Stimulated activated CD4-positive, alpha-beta T cell treated with anti-CD3 and anti-CD28 coated beads, Interleukin-2, amount 100 ng/mL, for 4 hours (primary cell): ENCODE results near the gene GSDME.
A peak's percentile ranks its signal among the peaks of the same experiment; 100 is the strongest.

Experiments
- DNase-seq: peaks from one replicate; pipeline ENCODE4 v3.0.0-alpha.2; 2020; ENCODE audit warnings: low read depth

Gene GSDME

GRCh38 chr7:24704311-24704710 is 53.0 kb downstream of the GSDME start:
- no peak for DNase-seq

DNA sequence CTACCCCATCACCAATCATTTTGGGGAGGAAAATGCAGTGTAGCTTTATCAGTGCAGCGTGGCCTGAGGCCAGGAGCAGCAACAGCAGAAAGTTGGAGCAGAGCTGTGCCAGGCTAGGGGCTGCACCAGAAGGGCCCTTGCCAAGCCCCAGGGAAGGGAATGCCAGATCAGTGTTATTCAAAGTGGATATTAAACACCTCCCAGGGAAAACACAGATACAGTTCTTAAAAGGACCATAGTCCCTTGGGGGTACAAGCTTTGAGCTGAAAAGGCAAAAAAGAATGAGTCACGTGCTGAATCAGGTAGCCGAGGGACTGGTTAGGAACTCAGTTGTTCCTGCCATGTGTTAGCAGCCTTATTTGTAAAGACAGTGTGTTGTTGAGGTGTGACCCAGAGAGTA is 54.0 kb downstream of the GSDME start:
- no peak for DNase-seq

DNA sequence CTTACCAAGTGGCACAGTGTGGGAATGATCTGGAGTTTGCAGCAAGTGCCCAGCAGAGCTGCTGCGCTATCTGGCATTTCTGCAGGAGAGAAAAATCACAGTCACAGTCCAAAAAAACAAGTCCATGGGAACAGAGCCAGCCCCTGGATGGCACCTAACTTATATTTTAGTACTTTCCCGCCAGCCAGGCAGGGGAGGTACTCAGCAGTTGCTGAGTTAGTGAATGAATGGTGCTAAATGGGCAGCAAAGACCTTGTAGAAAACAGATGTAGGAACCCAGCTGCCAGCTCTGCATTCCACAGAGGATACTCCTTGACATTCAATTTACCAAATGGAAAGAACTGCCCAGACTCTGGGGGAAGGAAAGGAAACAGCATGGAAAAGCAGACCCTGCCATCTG is 54.5 kb downstream of the GSDME start:
- DNase-seq: no peak

DNA sequence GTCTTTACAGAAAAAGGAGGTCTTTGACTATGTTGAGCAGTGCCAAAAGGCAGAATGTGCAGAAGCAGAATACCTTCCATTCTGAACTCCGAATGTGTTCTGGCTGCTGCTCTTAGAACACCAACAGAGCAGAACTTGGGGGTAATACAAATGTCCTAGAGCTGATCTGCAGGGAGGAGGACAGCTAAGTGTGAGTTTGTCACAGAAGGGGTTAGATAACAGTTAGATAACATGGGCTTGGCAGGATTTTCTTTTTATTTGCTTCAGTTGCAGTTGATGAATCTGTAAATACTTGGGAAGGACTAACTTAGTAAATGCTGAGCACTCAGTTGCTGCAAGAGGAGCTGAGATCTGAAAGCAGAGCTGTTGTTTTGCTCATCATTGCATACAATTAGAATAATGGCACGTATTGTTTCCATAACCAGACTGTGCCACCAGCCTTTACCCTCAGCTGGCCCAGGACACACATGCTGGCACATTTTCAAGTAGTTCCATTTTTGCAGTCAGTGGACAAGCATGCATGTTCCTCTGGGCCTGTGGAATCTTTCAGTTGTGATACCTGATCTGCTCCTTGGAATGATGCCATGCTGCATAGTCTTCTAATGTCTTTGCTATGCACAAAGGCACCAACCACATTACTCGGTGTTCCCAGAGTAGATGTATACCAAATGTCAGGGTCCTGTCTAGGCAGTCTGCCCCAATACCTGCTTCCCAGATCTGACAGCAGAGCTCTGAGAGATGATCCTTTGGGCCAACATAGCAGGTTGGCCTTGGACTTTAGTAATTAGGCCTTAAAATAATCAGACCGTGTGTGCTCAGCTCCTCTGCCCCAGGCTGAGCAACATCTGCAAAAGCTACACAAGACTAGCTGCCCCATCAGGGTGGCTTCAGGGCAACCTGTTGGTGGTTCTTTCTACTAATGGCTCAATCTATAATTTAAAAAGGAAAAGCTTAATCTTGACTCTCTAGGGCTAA is 55.7 kb downstream of the GSDME start:
- DNase-seq: no peak

- no peak for DNase-seq
These were observed 56.6 kb downstream of the GSDME start for GRCh38 chr7:24700521-24701260.

- DNase-seq: no peak
These were observed 58.6 kb downstream of the GSDME start for GRCh38 chr7:24698531-24699266.

- DNase-seq: no peak
These were observed 59.8 kb downstream of the GSDME start for GRCh38 chr7:24697416-24697815.

GRCh38 chr7:24692592-24692991 is 64.7 kb downstream of the GSDME start:
- DNase-seq: no peak

- no peak for DNase-seq
These were observed 67.0 kb downstream of the GSDME start for GRCh38 chr7:24690251-24690650.

DNA sequence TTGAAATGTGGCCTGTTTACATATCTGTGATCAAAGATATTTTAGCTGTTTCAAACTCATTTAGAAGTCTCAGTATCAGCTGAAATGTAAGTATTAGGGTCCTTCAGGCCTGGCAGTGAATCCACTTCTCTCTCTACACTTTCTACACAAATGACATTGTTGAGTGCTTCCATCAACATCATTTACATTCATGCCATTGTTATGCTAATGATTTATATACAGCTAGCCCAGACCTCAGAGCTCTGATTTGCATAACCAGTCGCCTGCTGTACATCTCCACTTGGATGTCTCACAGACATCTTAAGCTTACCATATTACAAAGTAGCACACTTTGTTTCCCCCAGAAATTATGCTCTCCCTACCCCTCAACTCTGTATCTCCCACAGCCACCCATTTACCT is 71.6 kb downstream of the GSDME start:
- no peak for DNase-seq

DNA sequence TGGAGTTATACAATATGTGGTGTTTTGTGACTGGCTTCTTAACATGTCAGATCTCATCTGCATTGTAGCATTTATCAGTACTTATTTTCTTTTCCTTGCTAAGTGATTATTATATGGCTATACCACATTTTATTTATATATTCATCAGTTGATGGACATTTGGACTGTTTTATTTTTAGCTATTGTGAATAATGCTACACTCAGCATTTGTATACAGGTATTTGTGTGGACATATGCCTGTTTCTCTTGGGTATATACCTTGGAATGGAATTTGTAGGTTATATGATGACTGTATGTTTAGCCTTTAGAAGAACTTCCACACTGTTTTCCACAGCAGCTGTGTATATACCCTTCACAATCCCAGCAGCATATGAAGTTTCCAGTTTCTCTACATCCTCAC is 86.5 kb downstream of the GSDME start:
- no peak for DNase-seq

DNA sequence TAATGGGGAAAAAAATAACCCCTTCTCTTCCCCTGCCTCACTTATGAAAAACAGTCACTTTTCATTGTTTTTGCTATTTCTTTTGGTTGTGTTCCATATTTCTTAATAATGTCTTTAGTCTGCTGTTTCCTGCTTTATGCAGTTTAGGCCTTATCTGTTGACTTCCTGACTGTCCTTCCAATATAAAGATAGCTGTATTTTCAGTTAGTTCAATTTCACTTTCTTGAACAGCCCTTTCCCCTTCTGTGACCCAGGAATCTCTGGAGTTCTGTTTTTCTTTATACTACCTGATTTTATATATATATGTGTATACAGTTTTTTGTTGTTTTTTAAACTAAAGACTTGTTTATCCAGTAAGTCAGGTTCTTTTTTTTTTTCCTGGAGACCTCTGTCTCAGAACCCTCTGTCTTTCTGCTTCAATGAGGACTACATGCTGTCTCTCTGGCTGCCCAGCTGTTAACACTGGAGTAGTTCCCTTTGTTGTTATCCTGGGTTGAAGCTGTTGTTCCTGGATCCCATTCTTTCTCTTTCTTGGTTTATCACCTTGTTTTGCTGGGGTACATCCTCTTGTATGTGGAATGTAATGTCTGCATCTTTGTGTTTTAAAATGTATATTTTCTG is 87.2 kb downstream of the GSDME start:
- no peak for DNase-seq

DNA sequence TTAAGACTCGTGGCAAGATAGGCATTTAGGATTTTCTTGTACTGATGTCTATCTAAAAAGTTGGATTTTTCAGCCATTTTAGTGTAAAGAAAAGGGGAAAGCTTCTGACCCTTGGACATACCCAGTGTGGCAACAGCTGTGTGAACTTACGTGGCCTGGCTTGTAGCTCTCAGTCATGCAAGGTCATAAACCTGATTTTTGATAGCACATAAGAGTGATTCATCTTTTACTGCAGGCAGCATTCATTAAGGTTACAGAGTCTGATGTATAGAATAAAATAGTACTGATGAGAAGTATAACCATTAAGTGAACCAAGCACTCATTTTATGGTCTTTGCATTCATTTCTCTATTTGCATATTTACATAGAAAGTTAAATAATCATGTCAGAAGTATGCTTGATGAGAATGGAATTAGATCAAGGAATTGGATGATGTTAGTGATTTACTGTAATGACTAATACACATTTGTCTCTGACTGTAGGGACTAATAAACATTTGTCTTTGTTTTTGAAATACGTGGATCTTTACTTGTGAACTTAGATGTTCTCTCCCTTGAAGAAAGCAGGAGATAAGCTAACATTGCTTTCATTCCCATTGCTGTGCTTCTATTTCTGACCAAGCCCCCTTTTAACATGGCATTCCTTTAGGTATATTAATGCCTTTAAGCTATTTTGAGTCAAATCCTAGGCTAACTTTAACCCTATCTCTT is 88.2 kb downstream of the GSDME start:
- DNase-seq: no peak

DNA sequence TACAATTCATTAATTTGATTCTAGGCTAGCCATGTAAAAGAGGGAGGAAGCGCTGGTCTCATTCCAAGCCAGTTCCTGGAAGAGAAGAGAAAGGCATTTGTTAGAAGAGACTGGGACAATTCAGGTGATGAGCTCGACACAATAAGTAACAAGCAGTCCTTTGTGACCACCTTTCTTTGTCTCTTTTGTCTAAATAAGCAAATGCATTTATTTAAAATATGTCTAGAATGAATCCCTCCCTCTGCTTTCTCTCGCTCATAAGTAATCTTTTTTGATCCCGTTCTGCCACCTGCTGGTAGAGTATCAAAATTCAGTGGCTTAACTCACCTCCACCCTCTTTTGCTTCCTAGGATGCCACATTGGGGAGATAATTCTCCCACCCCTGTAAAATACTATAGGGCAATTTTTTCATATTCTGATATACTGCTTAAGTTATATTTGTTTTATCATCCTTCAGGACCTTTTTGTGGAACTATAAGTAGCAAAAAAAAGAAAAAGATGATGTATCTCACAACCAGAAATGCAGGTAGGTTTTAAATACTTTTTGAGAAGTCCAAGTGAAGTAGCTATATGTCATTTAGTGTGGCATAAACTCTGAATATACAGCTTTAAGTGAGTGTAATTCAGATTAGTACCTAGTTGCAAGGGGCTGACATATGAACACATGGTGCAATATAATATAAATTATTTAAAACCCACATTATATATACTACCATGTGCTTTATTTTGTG is 91.5 kb downstream of the GSDME start:
- peak; percentile 23 for DNase-seq

GRCh38 chr7:24660546-24660945 is 96.7 kb downstream of the GSDME start:
- DNase-seq: no peak

DNA sequence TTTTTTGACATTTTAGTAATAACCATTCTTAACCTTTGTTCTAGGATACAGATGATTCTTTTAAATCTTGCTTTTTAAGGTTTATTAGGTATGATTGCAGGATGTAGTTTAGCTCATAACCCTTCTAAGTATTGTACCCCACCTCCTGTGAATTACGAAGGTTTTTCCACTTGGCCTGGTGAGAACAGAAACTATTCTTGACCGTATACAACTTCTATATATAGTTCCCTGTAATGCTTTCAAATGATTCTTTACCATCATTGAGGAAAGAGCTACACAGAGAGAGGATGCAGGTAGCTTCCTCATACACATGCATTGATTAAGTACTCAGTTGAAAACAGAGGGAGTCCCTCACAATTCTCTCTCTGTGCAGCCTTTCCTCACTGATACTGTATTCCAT is 97.8 kb downstream of the GSDME start:
- no peak for DNase-seq

GRCh38 chr7:24657980-24658379 is 99.3 kb downstream of the GSDME start:
- no peak for DNase-seq

- no peak for DNase-seq
These were observed 100.7 kb downstream of the GSDME start for GRCh38 chr7:24656608-24657007.

DNA sequence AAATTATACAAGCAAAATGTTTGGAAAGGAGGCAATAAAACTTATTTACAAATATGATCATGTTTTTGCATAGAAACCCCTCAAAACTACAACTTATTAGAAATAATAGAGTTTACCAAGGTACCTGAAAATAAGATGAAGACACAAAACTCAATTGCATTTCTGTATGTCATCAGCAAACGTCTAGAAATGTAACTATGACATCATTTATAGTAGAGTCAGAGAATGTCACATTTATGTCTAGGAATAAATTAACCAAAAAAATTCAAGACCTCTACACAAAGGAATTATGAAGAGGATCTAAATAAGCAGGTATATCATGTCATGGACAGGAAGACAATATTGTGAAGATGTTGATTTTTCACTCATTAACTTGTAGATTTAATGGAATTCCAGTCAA is 103.0 kb downstream of the GSDME start:
- DNase-seq: no peak

DNA sequence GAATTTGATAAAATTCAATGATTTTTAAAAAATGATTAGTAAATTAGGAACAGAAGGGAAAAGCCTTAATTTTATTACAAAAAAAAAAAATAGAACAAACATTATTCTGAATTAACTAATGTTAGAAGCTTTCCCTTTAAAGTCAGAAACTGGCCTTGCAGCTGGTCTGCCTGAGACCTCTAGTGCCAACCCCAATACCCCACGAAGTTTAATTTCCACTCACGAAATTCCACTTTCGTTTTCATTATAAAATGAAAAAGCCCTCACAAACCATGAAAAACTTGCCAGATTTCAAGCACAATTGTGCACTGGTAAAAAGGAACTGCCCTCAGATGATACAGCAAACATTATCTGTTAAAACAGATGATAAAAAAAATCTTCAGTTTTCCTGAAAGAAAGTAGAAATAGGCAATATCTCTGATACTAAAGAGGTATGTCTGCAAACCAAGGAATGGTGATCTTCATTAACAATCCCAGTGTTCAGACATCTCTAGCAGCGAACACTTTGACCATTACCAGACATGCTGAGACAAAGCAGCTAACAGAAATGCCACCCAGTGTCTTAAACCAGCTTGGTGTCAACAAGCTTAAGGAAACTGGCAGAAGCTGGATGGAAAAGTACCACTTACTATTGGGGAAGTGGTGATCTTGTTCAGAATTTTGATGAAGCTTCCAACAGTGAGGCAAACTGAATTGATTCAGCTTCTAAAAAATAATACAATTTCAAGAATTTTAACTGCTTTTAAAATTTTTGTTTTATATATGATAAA is 103.8 kb downstream of the GSDME start:
- DNase-seq: no peak
